HG02759 (cell line): Measurements from ENCODE around the gene ARHGAP42.
A peak's percentile ranks its signal among the peaks of the same experiment; 100 is the strongest.

ENCODE experiments used
- ATAC-seq: cut with Tn5 transposase; IDR thresholded peaks from one replicate; pipeline ENCODE4 v1.9.1; 2021; ENCODE audit warnings: mild to moderate bottlenecking, moderate library complexity; ENCODE audit not compliant: unreplicated experiment

Gene ARHGAP42

GRCh38 chr11:100830978-100831732, 144.1 kb downstream of the ARHGAP42 start:
- no peak for ATAC-seq

- ATAC-seq: no peak
Measured at GRCh38 chr11:100831929-100832494, 144.9 kb downstream of the ARHGAP42 start.

- no peak for ATAC-seq
Measured at GRCh38 chr11:100832829-100833228, 145.7 kb downstream of the ARHGAP42 start.

GRCh38 chr11:100833276-100833675, 146.2 kb downstream of the ARHGAP42 start:
- ATAC-seq: no peak

GRCh38 chr11:100835854-100836253, 148.8 kb downstream of the ARHGAP42 start:
- ATAC-seq: no peak

GRCh38 chr11:100837311-100837710, 150.2 kb downstream of the ARHGAP42 start:
- no peak for ATAC-seq

GRCh38 chr11:100841711-100842407, 154.8 kb downstream of the ARHGAP42 start:
- ATAC-seq: no peak

GRCh38 chr11:100847696-100848216, 160.7 kb downstream of the ARHGAP42 start:
- no peak for ATAC-seq

- ATAC-seq: no peak
Measured at GRCh38 chr11:100849009-100849900, 162.2 kb downstream of the ARHGAP42 start.

GRCh38 chr11:100849901-100850235, 162.8 kb downstream of the ARHGAP42 start:
- ATAC-seq: no peak

GRCh38 chr11:100851147-100851546, 164.1 kb downstream of the ARHGAP42 start:
- no peak for ATAC-seq

- ATAC-seq: no peak
Measured at GRCh38 chr11:100851584-100852152, 164.6 kb downstream of the ARHGAP42 start.

- no peak for ATAC-seq
Measured at GRCh38 chr11:100855466-100856067, 168.5 kb downstream of the ARHGAP42 start.

- no peak for ATAC-seq
Measured at GRCh38 chr11:100857236-100858005, 170.3 kb downstream of the ARHGAP42 start.

GRCh38 chr11:100860318-100861155, 173.4 kb downstream of the ARHGAP42 start:
- no peak for ATAC-seq

GRCh38 chr11:100861212-100861611, 174.1 kb downstream of the ARHGAP42 start:
- ATAC-seq: no peak

GRCh38 chr11:100863080-100863581, 176.0 kb downstream of the ARHGAP42 start:
- peak; percentile 87 for ATAC-seq

GRCh38 chr11:100865443-100866065, 178.5 kb downstream of the ARHGAP42 start:
- no peak for ATAC-seq
